ENCODE measurements around the gene CCDC12. TPM values are rescaled to one million over a fixed set of nuclear protein-coding genes. Genes with fewer than 3 reads are reported as not detected.
A peak's percentile ranks its signal among the peaks of the same experiment; 100 is the strongest.

The CCDC12 gene
- total RNA-seq, 1 donor from 2014 or later, result 35.6 TPM

DNA sequence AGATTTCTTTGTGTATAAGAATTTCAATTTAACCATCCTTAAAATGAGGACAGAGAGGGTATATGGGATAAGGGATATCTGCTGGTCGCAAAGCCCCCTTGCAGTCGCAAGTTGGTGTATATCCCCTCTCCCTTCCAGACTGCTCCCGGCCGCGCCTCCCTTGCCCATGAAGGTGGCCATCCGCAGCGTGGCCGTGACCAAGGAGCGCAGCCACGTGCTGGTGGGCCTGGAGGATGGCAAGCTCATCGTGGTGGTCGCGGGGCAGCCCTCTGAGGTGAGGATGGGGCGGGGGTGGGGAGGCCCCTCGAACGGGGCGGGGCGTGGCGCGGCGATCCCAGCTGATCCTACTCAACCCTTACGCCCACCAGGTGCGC lies 32.3 kb upstream of the CCDC12 start:
- DNase-seq (ENCODE audit: low spot score), result peak; percentile 67
- intact Hi-C loops (cut with DNase I), result no loop called here

DNA sequence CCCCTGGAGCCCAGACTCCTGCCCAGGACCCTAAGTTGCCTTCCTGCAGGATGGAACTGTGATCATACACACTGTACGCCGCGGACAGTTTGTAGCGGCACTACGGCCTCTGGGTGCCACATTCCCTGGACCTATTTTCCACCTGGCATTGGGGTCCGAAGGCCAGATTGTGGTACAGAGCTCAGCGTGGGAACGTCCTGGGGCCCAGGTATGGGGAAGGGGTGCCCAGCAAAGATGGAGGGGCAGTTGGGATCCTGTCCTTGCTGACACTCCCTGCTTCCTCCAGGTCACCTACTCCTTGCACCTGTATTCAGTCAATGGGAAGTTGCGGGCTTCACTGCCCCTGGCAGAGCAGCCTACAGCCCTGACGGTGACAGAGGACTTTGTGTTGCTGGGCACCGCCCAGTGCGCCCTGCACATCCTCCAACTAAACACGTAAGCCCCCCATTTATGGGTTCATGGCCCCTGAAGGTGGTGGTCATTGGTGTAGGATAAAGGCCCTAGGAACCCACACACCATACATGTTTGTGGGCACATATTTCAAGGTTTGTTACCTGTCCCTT lies 31.8 kb upstream of the CCDC12 start:
- DNase-seq (ENCODE audit: low spot score), result no peak
- intact Hi-C loops (cut with DNase I), result no loop called here

DNA sequence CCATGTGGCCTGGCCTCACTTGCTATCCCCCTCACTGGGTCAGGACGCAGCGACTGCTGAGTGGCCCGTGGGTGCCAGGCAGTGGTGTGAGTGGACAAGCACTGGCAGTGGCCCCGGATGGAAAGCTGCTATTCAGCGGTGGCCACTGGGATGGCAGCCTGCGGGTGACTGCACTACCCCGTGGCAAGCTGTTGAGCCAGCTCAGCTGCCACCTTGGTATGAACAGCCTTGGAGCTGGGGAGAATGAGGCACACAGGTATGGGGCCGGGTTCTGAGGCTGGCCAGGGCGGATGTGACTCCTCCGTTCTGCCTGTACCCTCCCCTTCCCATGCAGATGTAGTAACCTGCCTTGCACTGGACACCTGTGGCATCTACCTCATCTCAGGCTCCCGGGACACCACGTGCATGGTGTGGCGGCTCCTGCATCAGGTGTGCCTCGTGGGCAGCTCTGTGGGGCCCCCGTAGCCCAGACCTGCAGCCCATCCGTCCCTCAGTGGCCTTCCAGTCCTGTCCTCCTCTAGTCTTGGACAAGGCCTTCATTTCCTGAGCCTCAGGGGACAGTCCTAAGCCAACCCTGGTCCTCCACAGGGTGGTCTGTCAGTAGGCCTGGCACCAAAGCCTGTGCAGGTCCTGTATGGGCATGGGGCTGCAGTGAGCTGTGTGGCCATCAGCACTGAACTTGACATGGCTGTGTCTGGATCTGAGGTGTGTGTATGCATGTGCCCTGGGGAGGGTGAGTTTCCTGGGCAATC lies 31.1 kb upstream of the CCDC12 start:
- intact Hi-C loops (cut with DNase I), result no loop called here
- DNase-seq (ENCODE audit: low spot score), result no peak

DNA sequence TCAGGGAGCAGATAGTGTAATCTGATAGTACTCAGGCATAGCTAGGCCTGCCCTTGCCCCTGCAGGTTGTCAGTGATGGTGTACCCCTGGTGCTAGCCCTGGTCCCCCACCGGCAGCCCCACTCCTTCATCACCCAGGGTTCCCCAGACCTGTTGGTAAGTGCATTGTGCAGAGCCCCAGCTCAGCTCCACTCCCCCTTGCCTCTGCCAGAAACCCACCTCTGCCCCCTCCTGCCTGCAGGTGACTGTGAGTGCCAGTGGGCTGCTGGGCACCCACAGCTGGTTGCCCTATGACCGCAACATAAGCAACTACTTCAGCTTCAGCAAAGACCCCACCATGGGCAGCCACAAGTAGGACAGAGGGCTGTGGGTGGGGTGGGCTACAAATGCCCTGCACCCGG lies 30.5 kb upstream of the CCDC12 start:
- no peak for DNase-seq (ENCODE audit: low spot score)
- intact Hi-C loops (cut with DNase I), result no loop called here

DNA sequence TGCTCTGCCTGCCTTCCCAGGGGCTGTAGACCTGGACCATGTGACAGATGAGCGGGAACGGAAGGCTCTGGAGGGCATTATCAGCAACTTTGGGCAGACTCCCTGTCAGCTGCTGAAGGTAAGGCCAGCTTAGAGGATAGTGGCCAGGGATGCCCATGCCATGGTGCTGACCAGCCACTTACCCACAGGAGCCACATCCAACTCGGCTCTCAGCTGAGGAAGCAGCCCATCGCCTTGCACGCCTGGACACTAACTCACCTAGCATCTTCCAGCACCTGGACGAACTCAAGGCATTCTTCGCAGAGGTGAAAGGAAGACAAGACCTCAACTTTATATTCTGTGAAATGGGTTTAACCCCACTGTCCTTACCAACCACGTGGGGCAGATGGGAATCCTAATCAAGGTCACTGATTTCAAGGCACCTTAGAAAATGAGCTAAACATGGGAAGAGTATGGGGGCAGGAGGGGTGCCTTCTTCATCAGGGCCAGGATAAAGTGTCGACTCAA lies 29.7 kb upstream of the CCDC12 start:
- intact Hi-C loops (cut with DNase I), result no loop called here
- no peak for DNase-seq (ENCODE audit: low spot score)

DNA sequence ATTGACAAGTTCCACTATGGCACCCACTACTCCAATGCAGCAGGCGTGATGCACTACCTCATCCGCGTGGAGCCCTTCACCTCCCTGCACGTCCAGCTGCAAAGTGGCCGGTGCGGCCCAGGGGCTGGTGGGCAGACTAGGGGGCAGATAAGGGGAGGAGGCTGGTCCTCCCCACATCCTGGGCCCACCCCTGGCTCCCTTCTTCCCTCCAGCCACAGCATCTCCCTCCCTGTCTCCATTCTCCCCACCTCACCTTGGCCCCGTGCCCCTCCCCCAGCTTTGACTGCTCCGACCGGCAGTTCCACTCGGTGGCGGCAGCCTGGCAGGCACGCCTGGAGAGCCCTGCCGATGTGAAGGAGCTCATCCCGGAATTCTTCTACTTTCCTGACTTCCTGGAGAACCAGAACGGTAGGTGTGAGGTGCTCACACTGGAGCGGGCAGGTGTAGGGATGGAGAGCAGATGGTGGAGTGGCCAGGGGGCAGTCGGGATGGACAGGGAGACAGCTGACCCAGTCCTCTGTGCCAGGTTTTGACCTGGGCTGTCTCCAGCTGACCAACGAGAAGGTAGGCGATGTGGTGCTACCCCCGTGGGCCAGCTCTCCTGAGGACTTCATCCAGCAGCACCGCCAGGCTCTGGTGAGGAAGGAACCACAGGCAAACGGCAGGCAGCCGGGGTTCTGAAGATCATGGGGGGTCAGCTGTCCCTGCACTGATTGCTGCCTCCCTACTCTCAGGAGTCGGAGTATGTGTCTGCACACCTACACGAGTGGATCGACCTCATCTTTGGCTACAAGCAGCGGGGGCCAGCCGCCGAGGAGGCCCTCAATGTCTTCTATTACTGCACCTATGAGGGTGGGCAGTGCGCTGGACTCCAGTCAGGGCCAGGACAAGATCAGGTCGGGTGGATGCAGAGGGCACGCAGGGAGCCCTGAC lies 28.9 kb upstream of the CCDC12 start:
- DNase-seq (ENCODE audit: low spot score), result no peak
- intact Hi-C loops (cut with DNase I), result no loop called here

DNA sequence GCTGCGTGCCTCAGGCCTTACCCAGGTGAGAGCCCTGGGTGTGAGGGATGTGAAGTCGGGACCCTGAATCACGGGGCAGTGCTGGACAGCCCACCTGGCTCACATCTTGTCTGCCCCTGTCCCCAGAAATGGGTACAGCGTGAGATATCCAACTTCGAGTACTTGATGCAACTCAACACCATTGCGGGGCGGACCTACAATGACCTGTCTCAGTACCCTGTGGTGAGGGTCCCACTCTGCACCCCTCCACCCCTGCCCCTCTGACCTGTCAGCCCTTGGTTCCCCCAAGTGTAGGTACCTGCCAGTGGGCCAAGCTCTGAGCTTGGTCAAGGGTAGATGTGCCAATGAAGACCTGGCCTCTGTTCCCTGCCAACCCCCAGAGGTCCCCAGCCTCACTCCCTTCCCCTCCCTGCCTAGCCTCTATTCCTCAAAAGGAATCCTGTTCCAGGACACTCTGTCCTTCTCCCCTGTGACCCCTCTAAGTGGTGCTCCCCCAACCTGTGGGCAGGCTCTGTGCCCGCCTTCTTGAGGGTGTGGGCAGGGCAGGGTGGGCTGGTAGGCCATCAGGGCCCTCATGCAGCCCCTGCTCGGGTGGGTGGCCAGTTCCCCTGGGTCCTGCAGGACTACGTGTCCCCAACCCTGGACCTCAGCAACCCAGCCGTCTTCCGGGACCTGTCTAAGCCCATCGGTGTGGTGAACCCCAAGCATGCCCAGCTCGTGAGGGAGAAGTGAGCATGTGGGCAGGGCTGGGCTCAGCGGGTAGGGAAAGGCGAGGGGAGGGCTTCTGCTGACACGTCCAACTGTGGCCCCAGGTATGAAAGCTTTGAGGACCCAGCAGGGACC lies 28.0 kb upstream of the CCDC12 start:
- peak; percentile 69 for DNase-seq (ENCODE audit: low spot score)
- intact Hi-C loops (cut with DNase I), result no loop called here

DNA sequence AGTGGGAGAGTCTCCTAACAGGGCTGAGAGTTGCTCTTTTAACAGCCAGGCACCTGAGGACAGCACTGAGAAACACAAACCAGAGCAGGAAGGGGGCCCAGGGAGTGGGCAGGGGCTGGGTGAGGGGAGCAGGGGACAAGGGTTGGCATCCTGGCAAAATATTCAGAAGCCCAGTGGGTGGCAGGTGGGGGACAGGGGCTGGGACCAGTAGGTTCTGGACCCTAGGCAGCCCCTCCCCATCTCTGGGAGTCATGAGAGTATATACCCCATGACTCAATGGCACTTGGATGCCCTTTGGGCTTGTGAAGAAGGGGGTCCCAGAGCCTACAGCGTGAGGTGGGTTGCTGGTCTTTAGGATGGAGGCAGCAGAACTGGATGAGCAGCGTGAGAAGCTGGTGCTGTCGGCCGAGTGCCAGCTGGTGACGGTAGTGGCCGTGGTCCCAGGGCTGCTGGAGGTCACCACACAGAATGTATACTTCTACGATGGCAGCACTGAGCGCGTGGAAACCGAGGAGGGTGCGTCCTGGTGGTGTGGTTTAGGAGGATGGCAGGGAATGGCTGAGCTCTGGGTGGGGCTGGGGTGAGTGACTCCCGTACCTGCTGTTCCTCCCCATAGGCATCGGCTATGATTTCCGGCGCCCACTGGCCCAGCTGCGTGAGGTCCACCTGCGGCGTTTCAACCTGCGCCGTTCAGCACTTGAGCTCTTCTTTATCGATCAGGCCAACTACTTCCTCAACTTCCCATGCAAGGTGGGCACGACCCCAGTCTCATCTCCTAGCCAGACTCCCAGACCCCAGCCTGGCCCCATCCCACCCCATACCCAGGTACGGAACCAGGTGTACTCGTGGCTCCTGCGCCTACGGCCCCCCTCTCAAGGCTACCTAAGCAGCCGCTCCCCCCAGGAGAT lies 27.2 kb upstream of the CCDC12 start:
- DNase-seq (ENCODE audit: low spot score), result peak; percentile 71
- intact Hi-C loops (cut with DNase I), result no loop called here

DNA sequence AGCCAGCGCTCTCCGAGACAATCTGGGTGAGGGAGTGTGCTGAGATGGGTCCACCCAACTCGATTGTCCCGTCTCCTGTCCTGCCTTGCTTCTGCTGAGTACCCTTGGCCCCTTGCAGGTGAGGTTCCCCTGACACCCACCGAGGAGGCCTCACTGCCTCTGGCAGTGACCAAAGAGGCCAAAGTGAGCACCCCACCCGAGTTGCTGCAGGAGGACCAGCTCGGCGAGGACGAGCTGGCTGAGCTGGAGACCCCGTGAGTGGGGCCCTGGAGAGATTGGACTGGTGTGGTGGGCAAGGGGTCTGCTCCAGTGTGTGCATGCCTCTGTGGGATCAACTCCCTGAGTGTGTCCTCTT lies 26.5 kb upstream of the CCDC12 start:
- intact Hi-C loops (cut with DNase I), result no loop called here
- DNase-seq (ENCODE audit: low spot score), result no peak

DNA sequence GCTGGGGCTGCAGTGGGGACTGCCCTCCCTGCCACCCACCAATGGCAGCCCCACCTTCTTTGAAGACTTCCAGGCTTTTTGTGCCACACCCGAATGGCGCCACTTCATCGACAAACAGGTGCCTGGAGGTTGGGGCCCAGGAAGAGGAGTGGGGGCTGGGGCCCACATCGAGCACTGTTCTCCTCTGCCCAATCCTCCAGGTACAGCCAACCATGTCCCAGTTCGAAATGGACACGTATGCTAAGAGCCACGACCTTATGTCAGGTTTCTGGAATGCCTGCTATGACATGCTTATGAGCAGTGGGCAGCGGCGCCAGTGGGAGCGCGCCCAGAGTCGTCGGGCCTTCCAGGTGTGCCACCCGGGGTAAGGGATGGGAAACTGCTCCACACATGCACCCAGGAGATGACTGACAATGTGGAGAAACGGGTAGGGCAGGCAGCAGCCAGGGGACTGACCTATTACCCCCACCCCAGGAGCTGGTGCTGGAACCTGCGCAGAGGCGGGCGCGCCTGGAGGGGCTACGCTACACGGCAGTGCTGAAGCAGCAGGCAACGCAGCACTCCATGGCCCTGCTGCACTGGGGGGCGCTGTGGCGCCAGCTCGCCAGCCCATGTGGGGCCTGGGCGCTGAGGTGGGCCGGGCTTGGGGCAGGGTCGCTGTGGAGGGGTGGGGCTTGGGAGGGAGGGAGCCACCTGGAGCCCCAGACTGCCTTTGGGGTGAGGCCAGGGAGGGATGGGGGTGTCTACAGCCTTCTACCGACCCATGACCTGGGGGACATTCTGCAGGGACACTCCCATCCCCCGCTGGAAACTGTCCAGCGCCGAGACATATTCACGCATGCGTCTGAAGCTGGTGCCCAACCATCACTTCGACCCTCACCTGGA lies 25.9 kb upstream of the CCDC12 start:
- intact Hi-C loops (cut with DNase I), result no loop called here
- no peak for DNase-seq (ENCODE audit: low spot score)

DNA sequence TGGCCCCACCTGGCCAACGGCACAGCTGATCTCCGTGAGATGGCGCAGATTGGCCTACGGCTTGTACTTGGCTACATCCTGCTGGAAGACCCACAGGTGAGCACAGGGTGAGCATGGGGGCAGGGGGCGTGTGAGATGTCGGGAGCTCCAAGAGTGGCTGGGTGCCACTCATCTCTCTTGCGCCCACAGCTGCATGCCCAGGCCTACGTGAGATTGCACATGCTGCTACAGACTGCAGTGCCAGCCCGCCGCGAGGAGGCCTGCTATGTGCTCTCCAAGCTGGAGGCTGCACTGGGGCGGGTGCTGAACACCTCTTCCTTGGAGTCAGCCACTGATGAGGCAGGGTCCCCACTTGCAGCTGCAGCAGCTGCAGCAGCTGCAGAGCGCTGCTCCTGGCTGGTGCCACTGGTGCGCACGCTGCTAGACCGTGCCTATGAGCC lies 25.2 kb upstream of the CCDC12 start:
- intact Hi-C loops (cut with DNase I), result no loop called here
- DNase-seq (ENCODE audit: low spot score), result no peak

DNA sequence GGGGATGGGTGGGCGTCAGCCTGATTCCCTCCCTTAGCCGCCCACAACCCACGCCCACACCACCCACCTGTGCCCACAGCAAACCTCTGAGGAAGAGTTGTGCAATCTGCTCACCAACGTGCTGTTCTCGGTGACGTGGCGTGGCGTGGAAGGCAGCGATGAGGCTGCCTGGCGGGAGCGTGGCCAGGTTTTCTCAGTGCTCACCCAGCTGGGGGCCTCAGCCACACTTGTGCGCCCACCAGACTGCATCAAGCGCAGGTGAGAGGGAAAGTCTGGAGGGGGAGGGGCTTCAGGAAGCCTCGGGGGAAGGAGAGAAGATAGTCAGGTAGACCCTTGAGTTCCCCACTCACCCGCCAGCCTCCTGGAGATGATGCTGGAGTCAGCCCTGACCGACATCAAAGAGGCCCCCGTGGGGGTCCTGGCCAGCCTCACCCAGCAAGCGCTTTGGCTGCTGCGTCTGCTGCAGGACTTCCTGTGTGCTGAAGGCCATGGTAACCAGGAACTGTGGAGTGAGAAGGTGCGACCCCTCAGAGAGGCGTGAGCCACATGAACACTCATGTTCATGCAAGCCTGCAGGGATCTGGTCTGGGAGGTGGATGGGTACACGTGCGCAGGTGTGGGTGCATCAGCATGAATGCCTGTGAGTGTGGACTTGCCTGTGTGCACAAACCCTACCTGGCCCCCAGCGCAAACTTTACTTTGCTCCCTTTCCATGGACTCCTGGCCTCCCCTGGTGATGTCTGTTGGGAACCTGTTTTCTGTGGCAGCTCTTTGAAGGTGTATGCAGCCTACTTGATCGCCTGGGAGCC lies 24.6 kb upstream of the CCDC12 start:
- DNase-seq (ENCODE audit: low spot score), result no peak
- intact Hi-C loops (cut with DNase I), result no loop called here

DNA sequence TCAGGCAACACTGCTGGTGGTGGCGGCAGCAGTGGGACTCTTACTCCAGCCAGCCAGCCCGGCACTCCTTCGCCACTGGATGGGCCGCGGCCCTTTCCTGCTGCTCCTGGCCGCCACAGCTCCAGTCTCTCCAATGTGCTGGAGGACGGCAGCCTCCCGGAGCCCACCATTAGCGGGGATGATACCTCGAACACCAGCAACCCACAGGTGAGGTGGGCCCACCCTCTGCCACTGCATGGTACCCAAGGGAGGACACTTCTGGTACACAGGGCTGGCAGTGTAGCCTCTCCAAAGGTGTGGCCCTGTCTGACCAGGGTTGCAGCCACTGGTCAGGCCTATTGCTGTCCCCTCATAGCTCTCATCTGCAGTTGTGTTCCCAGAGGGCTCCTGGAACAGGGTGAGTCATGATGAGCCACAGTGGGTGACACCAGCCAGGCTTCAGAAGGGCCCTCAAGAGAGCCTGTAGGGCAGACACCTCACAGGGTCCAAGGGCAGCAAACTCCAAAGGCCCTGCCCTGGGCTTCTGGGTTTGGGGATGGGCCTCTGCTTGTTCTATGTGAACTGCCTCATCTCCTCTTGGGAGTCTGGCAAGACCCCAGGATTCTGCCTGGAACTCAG lies 23.8 kb upstream of the CCDC12 start:
- DNase-seq (ENCODE audit: low spot score), result no peak
- intact Hi-C loops (cut with DNase I), result no loop called here

DNA sequence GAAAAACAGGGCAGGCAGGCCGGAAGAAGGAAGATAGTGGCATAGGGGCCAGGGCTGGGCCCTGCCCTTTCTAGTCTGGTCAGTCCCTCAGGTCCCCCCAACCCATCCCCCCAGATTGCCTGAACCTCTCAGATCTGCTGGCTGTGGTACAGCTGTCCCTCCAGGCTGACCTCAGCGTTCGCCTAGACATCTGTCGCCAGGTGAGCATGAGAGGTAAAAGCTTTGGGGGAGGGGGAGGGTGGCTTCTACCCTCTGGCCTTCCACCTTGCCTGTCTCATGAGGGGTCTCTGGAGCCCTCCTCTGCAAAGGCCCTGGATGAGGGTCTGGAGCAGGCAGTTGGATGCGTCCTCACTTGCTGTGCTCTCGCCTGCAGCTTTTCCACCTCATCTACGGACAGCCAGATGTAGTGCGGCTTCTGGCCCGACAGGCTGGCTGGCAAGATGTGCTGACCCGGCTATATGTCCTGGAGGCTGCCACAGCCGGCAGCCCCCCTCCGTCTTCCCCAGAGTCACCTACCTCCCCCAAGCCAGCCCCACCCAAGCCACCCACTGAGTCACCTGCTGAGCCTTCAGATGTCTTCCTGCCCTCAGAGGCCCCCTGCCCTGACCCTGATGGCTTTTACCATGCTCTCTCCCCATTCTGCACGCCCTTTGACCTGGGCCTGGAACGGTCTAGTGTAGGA lies 23.1 kb upstream of the CCDC12 start:
- intact Hi-C loops (cut with DNase I), result loop anchor here (10.0 kb wide), 1 partner anchor 295 kb away; the partner anchor contains the start of gene TMIE
- no peak for DNase-seq (ENCODE audit: low spot score)

DNA sequence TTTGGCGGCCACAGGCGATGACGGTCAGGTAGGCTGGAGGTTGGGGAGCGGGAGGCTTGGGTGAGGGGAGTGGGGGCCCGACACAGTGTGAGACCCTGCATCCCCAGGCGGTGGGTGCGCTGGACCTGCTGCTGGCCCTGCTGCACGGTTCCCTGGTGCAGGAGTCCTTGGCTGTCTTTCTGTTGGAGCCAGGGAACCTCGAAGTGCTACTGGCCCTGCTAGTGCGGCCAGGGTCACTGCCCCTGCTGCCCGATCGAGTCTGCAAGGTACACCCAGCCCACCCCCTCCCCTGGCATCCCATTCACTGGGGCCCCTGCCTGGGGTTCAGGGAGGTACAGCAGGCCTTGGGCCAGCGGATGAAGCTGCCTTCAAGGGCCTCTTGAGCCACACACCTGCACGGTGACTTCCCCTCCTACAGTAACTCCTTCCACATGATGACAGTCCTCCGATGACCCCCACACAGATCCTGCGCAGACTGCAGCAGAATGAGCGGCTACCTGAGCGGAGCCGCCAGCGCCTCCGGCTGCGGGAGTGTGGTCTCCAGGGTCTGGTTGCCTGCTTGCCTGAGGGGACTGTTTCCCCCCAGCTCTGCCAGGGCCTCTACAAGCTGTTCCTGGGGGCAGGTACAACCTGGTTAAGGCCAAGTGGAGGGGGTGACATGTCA lies 22.4 kb upstream of the CCDC12 start:
- intact Hi-C loops (cut with DNase I), result loop anchor here (1.0 to 10.0 kb wide), 2 partner anchors 76 to 294 kb away; partner anchors contain the start of gene TMIE
- no peak for DNase-seq (ENCODE audit: low spot score)
